SKM-1 (cell line): ENCODE data around the gene IKZF1.

Source experiments
- DNase-seq: peaks from one replicate; lab custom pipeline; 2025; ENCODE audit not compliant: unreplicated experiment; lab: John Stamatoyannopoulos, UW

IKZF1 gene

DNA sequence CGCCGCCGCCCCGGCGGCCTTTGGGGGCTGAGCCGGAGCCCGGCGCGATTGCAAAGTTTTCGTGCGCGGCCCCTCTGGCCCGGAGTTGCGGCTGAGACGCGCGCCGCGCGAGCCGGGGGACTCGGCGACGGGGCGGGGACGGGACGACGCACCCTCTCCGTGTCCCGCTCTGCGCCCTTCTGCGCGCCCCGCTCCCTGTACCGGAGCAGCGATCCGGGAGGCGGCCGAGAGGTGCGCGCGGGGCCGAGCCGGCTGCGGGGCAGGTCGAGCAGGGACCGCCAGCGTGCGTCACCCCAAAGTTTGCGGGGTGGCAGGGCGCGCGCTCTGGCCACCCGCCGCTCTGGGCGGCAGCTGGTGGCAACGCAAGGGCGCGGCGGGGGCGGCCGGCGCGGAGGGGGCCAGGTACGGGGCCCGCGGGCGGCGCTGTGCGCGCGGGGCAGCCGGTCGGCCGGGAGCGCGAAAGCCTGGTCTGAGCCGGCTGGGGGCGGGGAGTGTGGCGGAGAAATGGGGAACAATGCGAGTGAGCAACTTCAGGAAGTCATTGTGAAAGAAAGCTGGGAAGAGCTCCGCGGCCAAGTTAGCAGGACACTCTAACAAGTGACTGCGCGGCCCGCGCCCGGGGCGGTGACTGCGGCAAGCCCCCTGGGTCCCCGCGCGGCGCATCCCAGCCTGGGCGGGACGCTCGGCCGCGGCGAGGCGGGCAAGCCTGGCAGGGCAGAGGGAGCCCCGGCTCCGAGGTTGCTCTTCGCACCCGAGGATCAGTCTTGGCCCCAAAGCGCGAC, at the start of gene IKZF1:
Gene IKZF1, plus strand, starts transcription at position 588 of the 782 bp plus-strand sequence. CDS start 14,346 bp downstream, outside the sequence.
- peak; percentile 97 for DNase-seq

DNA sequence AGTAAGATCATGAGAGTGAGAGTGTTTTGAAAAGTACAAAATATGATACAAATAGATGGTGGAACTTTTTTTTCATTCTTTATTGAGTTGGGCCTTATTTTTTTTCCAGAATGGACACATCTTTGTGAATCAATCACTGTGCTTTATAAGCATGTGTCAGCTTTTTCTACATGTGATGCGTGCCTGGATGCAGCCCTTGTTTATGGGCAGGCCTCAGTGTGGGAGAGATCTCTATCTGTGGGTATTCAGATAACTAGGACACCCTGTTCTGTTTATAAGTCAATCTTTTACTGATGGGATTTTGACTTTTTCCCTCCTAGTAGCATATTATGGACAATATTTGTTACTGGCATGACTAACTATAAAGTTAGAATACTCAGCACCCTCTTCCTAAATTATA, 42.9 kb upstream of the IKZF1 start:
- no peak for DNase-seq

DNA sequence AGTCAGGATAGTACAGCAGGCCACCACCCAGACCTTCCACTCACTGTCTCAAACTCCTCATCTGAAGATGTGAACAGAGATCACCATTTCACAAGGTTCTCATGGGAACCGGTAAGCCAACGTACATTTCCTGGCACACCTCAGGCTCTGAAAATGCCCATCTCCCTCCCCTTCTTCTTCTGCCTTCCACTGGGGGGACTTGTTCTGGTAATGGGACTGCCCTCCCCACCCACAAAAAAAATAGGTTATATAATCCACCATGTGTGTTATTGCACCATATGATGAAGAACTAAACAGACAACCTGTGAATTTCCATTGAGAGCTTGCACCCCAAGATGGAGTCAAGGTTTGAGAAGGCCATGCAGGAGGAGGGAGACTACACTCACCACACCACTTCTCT, 42.1 kb upstream of the IKZF1 start:
- DNase-seq: no peak

DNA sequence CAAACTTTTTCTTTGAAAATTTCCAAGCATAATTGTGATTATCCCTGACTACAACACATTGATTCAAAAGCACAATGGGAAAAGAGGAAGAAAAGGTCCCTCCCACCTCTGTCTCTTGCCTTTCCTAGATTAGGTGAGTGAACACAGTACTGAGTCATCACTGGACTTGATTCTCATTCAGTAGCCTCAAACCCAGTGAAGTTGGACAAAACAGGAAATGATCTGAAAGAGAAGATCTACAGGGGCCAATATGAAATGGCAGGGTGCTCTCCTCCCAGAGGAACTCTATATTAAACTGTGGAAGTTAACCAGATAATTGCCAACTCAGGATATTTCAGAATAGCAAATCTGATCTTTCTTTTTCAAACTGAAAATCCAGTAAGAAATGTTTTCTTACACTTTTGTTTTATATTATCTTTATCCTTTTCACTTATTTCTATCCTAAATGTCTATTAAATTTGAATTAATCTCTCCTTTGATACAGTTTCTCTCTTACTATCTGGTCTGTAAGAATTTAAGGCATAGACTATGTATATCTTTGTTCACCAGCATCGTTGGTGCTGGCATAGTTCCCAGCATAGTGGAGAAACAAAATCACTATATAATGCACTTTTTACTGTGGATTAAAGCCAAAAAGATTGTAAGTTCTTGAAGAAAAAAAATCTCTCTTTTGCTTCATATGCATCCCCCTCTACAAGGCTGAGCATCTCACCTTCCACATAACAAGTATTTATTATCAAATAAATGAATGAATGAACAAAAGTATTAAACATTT, 41.4 kb upstream of the IKZF1 start:
- peak; percentile 24 for DNase-seq

DNA sequence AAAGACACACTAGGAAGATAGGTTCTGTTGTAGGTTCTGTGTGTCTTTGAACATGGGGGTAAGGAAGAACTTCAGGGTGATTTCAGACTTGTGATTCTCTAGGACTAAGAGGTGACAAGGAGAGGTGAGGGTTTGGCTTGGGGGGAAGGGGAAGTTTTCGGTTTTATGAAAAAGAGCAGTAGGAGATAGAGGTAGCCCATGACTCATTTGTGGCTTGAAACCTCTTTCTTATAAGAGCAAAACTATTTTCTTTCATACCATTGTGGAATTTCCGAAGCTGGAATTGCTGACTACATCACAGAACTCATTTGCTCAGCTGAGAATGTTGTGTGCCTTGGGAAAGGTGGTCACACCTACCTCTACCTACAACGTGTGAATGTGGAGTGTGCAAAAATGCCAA, 39.6 kb upstream of the IKZF1 start:
- DNase-seq: no peak

DNA sequence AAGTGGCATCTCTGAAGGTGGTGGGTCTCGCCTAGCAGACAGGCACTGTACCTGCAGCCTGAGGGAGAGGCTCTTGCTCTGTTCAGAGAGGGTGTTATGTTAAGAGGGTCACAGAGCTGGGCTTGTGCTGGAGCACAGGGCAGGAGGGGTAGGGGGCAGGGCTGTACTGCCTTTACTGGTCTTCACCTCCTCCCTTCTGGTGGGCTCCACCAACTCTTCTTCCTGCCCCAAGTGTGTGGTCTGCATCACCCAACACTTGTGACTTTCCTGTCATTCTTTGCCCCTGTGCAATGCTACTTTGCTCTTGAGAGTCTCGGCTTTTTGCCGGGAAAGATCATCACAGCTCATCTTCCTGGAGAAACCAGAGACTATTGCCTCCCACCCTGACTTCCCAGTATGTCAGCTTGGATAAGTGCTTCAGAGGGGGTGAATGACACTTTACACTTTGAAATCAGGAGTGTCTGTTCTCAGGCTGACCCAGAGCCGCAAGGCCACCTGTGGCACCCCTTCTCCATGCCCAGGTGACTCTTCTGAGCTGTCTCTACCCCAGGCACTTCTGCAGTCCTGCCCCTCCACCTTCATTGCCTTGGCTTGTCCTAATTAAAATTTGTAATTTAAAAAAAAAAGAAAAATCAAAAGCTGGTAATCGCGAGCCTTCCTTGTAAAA, 38.4 kb upstream of the IKZF1 start:
- no peak for DNase-seq

DNA sequence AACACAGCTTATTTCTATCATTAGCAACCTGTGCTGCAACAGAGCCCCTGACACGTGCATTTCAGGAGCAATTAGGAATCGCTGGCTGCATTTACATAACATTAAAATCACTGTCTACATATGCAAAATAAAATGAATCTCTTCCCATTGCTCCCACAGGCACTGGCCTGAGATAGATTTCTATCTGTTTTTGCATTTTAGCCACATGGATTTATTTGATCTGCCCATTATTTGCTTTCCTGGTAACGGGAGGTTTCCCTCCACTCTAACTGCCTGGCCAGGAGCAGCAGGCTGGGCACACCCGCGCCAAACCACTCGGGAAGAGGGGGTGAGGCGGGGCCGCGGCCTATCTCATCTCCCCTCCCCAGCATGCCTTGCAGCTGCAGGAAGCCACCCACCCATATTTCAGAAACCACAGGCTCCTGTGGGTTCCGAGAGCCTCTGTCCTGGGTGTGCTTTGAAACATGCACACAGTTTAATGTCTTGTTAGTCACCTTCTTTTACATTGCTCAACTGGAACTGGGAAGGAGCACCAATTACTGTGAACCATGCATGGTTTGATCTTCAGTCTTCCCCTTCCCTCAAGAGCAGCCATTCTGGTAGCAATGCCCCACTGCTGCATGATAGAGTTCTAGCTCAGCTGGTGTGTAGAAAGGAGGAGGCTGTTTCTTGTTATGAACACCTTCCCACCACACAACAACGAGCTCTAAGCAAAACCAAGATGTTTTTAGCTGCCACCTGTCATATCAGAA, 37.7 kb upstream of the IKZF1 start:
- peak; percentile 79 for DNase-seq

DNA sequence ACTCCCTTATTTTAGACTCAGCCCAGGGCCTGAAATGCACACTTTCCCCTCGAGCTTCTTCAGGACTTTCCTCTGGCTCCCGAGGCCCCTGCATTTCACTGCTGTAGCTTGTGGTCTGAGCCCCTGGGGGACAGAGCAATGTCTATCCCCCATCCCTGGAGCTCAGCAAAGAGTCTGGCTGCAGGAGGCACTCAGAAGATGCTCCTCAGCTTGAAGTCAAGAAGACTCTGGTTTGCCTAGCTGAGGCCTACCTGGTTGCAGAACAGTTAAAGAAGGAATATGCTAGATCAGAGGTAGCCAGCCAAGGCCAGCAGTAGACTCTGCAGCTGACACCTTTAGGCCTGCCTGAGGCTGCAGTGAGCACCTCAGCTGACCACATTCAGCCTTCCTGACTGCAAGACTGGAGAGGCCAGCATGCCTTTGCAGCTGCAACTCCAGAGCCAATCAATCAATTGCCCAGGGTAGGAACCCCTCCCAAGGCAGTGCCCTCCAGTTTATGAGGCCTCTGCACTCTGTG, 36.9 kb upstream of the IKZF1 start:
- DNase-seq: no peak

DNA sequence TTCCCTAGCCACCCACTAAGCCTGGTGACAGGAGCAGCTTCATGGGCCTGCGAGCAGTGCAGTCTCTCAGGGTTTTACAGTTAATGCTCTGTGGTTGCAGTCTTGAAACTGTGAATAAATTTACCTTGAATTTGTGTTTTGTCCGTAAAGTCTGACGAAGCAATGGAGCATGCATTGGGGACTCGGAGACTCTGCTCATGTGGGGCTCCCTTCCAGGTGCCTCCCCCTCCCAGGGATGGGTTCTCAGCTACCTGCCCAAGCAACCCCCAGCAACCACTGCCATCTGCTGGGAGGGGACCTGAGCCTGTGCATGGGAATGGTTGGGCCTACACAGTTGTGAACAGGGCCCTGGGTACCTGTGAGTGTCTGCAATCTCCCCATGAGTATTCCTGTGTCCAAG, 36.3 kb upstream of the IKZF1 start:
- no peak for DNase-seq

DNA sequence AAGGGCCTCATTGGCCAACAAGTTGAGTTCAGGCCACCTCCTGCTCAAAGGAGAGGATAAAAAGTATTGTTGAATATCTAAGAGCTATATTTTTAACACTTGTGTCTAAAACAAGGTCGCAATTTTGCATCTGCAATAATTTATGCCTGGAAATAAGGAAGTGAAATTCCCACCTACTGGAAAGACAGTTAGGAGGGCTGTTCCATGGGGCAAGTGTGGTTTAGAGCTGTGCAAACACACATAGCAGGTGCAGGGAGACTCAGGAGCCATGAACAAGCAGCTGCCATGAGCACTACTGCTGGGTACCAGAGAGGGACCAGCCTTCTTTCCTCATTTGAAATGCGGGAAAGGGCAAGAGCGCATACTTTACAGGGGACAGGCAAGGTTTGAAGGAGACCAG, 35.5 kb upstream of the IKZF1 start:
- DNase-seq: no peak

DNA sequence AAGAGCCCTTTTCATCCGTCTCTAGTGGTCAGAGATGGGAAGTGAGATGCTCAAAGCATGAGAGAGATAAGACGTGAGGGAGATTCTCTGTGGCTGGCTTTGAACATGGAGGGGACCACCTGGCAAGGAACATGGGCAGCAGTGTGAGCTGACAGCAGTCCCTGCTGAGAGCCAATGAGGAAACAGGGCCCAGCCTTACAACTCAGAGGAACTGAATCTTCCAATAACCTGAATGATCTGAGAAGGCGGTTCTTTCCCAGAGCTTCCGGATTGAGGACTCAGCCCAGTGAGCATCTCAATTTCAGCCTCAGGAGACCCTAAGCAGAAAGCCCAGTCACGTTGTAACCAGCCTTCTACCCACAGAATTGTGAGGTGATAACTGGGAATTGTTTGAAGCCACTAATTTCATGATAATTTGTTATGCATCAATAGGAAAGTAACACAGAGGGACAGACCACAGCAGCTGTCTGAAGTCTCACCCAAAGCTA, 33.9 kb upstream of the IKZF1 start:
- DNase-seq: no peak

DNA sequence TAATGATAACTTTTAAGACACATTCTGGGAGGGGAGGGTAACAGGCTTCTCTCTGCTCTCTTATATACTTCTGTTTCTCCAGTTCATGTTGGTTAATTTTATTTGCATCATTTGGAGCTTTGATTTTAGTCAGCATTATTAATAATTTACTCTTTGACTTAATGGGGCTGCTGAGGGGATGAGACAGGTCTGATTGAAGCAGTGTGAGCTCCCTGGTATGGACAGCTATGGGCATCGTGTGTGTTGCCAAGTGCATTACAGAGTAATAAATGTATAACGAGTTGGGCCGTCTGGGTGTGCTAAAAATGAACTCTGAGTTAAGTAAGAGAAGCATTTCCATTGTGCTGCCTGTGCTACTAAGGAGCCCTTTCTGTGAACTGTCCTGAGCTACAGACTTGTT, 31.7 kb upstream of the IKZF1 start:
- no peak for DNase-seq

DNA sequence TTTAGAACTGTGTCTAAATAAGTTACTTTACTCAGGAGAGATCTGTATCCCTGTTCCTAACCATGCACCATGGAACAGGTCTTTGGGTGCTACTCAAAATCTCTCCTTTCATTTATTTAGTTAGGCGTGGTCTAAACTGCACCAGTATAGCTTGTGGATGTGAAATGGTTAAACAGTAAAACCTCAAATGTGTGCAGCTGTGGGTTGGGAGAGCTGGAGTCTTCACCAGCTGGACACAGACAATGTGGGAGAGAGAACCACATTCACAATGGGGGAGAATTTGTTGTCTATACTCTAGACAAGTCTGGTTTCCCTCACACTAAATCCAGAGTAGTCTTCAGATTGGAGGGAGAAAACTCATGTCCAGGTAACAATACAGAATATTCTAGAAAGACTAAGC, 31.2 kb upstream of the IKZF1 start:
- DNase-seq: no peak

DNA sequence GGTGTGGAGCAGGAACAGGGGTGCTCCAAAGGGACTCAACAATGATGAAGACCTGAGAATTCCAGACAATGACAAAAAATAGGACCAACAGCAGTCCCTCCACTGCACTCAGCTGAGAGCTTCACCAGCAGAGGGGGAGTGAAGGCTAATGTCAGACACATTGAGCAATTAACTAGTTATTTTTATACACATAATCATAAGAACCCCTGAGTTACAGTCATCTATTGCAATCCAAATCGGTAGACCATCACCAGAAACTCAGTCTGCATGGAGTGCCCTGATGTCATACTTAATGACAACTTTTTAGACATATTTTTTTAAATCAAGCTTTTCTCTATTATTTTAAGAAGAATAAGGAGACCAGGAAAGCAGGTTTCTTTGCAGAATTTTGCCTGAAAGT, 30.6 kb upstream of the IKZF1 start:
- DNase-seq: no peak

DNA sequence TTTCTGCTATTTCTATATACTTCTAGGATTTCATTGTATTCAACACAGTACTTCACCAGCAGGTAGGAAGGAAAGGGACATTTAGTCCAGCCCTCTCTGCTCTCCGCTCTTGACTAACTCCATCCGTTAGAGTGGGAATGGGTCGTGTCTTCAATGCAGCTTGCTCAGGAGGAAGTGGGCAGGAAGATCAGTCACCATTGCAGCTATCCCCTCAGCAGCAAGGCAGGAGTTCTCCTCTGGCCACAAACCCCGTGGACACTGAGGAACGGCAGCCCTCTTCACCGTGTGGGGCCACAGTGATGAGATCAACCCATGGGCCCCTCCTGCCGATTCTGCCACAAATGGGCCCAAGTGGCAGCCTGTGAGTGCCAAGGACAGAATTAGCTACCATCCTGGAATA, 30.2 kb upstream of the IKZF1 start:
- no peak for DNase-seq

DNA sequence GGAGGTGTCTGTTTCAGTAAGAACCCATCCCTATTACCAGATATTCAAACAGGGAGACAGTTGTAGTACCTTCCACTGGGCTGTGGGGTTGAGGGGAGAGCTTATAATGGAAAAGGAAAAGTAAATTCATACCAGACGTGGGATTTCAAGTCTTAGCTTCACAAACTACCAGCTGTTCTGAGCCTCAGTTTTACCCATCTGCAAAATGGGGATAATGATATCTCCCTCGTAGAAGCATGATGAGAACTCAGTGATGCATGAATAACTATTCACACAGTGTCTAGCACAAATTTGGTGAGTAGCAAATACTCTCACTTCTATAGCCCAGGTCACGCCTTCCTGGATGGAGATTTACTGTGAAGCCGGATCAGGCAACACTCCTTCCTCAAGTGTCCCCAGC, 29.1 kb upstream of the IKZF1 start:
- no peak for DNase-seq

DNA sequence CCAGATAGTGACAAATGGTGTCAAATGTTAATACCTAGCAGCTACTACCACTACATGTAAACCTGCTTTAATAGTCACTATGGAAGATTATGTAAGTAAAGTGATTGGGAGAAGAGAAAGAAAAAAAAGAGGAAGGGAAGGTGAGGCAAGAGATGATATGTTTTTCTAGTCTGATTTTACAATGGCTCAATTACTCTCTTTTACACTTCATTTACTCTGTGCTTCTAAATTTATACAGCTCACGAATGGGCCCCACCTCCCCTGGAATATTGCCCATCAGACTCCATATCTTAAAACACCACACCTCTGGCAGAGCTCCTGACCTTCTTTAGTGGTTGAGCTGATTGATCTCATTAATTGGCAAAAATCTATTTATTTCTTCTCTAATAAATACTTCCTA, 28.0 kb upstream of the IKZF1 start:
- peak; percentile 73 for DNase-seq

DNA sequence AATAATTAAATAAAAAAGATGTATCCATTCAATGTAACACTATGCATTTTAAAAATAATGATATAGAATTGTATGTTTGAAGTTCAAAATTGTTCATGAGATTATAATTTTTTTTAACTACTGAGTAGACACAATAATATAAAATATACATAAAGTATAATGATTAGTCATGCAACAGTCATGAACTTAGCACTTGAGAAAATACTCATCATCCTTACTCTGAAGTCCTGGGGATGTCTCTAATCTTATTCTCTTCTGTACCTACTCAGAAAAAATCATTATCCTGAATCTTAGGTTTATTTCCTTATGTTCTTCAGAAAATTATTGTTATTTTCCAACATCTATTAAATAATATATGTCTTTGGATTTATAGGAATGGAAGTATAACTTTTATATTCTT, 26.4 kb upstream of the IKZF1 start:
- no peak for DNase-seq

DNA sequence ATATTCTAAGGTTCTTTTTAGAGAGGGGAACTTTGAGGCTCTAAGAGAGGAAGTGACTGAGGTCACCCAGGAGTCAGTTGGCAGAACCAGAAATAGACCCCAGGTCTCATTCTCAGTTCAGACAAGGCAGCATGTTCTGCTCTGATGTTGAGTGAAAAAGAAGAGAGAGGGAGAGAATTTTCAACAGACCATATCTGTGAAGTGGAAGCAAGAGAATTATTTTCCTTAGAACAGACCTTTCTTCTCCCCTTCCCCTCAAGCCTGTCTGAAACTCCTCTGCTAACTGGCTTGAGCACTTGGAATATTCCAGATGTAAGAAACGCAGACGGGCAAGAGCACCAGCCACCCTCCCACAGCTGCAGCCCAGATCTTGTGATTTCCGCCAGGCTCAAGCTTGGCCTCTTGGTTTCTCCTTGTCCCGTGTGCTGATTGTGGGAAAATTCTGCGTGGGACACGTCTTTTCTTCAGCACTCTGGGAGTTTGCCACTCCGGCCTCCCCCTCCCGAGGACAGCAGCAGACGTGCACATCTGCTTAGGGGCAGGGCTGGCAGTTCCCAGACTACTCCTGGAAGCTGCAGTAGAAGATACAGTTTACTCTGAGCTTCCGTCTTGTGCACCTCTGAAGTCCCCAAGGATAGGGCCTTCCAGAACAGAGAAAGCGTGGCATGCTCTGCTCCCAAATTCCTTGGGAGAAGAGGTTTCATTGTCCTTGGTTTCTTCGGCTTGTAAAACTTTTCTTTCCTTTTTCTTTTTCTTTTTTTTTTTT, 22.7 kb upstream of the IKZF1 start:
- DNase-seq: peak; percentile 64
